ENCODE data around the gene B4GALT1.

B4GALT1 gene

DNA sequence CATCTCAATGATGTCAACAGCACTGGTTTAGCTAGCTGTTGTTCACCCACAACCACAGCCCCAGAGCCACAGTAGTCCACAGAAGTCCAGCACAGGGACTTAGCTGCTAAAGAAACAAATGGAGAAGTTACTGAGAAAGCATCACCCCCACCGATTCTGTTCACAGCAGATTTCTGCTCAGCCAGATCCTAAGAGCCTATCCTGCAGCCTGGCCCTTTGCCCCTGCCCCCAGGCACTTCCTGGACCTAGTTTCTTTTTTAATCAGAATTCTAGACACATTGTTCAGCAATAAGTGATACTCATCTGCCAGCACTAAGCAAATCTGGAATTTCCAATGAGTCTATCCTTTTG lies 7.4 kb downstream of the B4GALT1 start:
- TF ChIP-seq, protein P1, sequence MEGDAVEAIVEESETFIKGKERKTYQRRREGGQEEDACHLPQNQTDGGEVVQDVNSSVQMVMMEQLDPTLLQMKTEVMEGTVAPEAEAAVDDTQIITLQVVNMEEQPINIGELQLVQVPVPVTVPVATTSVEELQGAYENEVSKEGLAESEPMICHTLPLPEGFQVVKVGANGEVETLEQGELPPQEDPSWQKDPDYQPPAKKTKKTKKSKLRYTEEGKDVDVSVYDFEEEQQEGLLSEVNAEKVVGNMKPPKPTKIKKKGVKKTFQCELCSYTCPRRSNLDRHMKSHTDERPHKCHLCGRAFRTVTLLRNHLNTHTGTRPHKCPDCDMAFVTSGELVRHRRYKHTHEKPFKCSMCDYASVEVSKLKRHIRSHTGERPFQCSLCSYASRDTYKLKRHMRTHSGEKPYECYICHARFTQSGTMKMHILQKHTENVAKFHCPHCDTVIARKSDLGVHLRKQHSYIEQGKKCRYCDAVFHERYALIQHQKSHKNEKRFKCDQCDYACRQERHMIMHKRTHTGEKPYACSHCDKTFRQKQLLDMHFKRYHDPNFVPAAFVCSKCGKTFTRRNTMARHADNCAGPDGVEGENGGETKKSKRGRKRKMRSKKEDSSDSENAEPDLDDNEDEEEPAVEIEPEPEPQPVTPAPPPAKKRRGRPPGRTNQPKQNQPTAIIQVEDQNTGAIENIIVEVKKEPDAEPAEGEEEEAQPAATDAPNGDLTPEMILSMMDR (IDR thresholded peaks at IDR 0.05; ENCODE audit: borderline replicate concordance, insufficient read depth, low read depth, low read length), result no peak
- peak overlapping the region; percentile 12 for H3K4me3 ChIP-seq (ENCODE audit: low read depth, low read length)

DNA sequence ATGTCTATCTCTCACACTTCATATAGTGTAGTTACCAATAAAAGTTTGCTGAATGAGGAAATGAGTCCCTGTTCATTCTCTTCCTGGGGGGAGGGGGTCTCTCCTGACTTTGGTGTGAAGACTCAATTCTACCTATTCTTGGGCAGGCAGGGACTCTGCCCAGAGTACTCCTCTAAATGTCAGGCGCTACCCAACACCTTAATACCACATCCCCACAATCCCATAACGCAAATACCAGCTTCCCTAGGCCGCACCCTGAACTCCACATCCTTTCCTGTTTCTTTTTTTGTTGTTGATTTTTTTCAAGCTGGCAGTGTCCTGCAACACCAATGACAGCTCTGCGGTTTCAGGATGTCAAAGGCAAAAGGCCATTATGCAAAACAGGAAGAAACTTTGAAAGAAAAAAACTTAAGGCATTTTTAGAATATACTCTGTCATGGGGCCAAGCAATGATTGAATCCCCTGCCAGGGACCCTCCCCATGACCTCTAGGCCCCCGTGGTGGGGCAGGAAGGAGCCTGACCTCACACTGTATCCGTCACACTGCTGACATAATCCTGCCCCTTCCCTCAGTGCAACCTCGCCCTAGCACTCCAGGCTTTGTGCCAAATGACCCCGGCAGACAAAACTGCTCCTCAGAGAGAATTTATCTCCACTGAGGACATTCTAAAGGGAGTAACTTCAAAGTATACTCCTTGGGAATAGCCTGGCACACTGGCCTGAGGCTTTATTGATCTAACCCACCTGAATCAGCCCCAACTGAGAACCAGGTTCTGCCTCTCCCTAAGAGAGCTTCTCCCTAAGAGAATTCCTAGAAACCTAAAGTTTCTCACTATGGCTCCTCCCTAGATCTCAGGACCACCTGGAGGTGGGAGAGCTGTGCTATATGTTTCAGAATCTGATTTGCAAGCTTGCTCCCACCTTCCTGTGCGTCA lies 8.0 kb downstream of the B4GALT1 start:
- peak overlapping the region; percentile 12 for H3K4me3 ChIP-seq (ENCODE audit: low read depth, low read length)

DNA sequence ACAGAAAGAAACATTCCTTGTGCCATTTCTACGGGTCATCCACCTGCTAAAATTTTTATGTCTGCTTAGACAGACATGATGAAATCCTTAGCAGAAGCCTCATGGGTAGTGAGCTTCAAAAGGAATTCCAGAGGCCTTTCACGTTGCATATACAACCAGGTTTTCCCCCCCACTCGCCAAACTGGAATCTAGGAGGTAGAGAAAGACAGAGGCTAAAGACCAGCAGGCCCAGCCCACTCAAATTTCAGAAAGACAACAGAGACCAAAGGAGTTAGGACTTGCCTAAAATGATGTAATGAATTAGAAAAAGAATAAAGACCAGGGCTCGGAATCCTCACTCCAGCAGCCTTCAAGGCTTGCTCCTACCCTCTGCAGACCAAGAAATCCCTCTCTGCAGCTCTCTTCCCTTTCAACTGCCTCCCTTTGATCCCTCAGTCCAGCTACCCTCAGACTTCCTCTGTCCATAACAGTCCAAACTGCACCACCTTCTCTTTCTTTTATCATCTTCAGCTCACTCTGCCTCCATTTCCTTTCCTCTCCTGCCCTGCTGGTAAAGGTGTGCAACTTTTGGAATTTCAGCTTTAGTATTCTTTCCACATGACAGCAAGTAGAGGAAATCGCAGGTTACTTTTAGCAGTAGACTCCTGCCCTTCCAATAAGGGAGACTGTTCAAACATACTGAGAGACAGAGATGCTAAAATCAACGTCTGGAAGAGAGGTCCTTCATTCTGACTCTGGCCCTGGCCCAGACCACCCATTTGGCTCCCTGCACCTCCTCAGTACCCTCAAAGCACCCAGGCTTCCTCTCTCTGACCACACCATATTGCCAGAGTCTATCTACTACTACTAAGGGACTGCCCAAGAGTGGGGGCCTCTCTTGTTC lies 8.9 kb downstream of the B4GALT1 start:
- TF ChIP-seq, protein P1 (IDR thresholded peaks at IDR 0.05; ENCODE audit: borderline replicate concordance, insufficient read depth, low read depth, low read length), result no peak
- H3K4me3 ChIP-seq (ENCODE audit: low read depth, low read length), result no peak overlapping the region

More for the DNA sequence above, 8.0 kb downstream of the B4GALT1 start:
- TF ChIP-seq, protein P1 (IDR thresholded peaks at IDR 0.05; ENCODE audit: borderline replicate concordance, insufficient read depth, low read depth, low read length), result no peak

DNA sequence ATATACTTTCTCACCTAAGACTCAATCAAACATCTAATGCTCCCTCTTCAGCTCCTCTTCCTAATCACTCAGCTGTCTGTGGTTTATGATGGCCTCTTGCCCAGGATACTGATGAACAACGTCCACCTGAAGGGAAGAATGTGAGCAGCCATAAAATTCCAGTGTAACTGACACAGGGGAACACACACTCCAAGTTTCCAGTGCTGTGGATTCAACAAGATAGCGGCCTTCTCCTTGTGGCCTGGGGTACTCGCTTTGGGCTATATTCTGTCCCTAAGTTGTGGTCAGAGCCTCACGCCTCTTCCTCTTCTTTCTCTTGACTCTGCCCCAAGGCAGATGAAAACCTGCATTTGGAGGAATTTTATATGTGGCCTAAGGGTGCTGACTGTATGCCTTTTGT lies 11.7 kb downstream of the B4GALT1 start:
- H3K4me3 ChIP-seq (ENCODE audit: low read depth, low read length), result no peak overlapping the region
- TF ChIP-seq, protein P1 (IDR thresholded peaks at IDR 0.05; ENCODE audit: borderline replicate concordance, insufficient read depth, low read depth, low read length), result no peak

DNA sequence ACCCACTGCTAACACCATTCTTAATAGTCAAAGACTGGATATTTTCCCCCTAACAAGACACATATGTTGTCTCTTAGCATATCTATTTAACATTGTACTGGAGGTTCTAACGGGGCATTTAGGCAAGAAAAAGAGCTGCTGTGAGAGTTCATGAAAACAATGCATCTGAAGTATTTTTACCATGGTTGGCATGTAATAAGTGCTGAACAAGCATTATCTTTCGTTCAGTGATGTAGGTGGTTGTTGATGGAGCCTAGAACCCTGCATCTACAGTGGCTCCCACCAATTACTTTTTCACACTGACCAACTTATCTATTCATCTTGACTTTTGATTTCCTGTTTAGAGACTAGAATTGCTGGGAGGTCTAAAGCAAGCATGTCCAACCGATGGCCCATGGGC lies 12.8 kb downstream of the B4GALT1 start:
- H3K4me3 ChIP-seq (ENCODE audit: low read depth, low read length), result no peak overlapping the region
- TF ChIP-seq, protein P1 (IDR thresholded peaks at IDR 0.05; ENCODE audit: borderline replicate concordance, insufficient read depth, low read depth, low read length), result no peak

DNA sequence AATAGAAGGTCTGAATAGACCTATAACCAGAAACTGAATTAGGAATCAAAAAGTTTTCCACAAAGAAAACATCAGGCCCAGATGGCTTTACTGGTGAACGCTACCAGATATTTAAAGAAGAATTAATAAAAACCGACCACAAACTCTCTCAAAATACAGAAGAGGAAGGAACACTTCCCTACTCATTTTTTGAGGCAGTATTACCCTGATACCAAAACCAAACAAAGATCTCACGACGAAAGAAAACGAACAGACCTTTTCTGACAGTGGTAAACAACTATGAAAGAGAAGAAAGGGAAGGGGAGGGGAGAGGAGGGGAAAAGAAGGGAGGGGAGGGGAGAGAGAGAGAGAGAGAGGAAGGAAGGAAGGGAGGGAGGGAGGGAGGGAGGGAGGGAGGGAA lies 13.5 kb downstream of the B4GALT1 start:
- TF ChIP-seq, protein P1 (IDR thresholded peaks at IDR 0.05; ENCODE audit: borderline replicate concordance, insufficient read depth, low read depth, low read length), result no peak
- no peak overlapping the region for H3K4me3 ChIP-seq (ENCODE audit: low read depth, low read length)

All from GM12875 (cell line).